ENCODE results near the gene MDP1. TPM values are rescaled to one million over a fixed set of nuclear protein-coding genes. Genes with fewer than 3 reads are reported as not detected.

Gene MDP1
- polyA plus RNA-seq (2013): 21.6 and 23.4 TPM in 2 replicates

DNA sequence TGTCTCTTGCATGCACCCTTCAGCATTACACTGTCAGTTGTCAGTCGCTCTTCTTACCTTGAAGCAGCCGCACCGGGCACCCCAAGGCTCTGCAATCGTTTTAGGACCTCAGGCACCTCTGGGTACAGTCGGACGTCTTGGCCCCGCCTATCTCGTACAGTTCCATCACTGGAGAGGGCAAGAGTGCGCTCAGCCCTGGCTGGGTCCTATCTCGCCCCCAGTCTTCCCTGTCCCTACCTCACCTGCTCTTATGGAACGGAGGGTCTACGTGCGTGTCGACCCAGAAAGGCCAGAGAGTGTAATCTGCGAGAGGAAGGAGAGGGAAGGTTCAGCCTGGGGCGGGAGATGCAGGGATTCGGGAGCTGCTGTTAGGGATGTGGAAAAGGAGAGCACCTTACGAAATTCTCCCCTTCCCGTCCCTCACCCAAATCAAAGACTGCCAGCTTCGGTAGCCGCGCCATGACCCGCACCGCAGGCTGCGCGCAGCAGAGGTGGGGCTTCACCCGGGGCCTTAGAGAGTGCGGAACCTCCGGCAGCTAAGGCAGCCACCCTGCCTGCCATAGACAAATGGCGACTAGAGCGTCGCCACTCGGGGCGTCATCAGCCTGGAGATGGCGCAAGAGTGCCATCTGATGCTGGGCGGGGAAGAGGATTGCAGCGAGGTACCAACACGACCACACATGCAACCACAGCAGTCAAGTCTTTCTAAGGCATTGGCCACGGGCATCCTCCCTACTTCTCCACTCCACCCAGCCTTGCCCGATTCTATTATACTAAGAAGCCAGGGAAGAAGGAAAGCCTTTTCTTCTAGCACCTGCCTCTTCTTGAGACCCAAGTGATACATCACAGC is at the start of gene MDP1:
Gene MDP1, minus strand, starts transcription at position 572 of the 850 bp plus-strand sequence. Its CDS starts 111 bp downstream, at position 461.
- Histone ChIP-seq H3K18ac (ENCODE audit: low read length) (peak within 1 kb of the TSS; percentile 72), H3K4me1 (ENCODE audit: control insufficient read depth in 1 of 2, insufficient read depth in 2 of 2, low read length in 2 of 2) (peaks cover 0 to 2% of the 10 kb centered on the region in 2 experiments), H3K23ac (ENCODE audit: low read length) (no peak within 1 kb of the TSS), H3K79me2 (ENCODE audit: control insufficient read depth, insufficient read depth, low read length, poor library complexity) (peaks cover 3% of the 10 kb centered on the region), H3K14ac (ENCODE audit: low read length) (peak within 1 kb of the TSS; percentile 69), H4K8ac (ENCODE audit: low read depth, low read length) (peak within 1 kb of the TSS; percentile 88), H3K4ac (ENCODE audit: low read depth, low read length) (peak within 1 kb of the TSS; percentile 42), H3K79me1 (ENCODE audit: low read length) (peaks cover 8% of the 10 kb centered on the region), H3K4me3 (ENCODE audit: low read depth, low read length) (peak within 1 kb of the TSS; percentile 75), H3K27ac (ENCODE audit: low read depth, low read length) (peak within 1 kb of the TSS; percentile 18), H2BK5ac (ENCODE audit: low read depth, low read length, poor library complexity) (no peak within 1 kb of the TSS), H2BK120ac (ENCODE audit: insufficient read depth, low read length, poor library complexity) (peak within 1 kb of the TSS; percentile 13), H3K27me3 (ENCODE audit: insufficient read depth, low read length) (no peaks in the 10 kb centered on the region), H3K36me3 (ENCODE audit: control insufficient read depth in 1 of 2, insufficient read depth in 2 of 2, low read length in 2 of 2) (peaks cover 7 to 11% of the 10 kb centered on the region in 2 experiments), H2AFZ (ENCODE audit: insufficient read depth, low read length, poor library complexity) (peak within 1 kb of the TSS; percentile 69), H3K9me3 (ENCODE audit: insufficient read depth, low read depth, low read length) (no peaks in the 10 kb centered on the region), H2AK5ac (ENCODE audit: low read length) (peak within 1 kb of the TSS; percentile 29), H4K12ac (ENCODE audit: low read depth, low read length) (peak within 1 kb of the TSS; percentile 36), H4K91ac (ENCODE audit: low read depth, low read length) (peak within 1 kb of the TSS; percentile 73), H3K4me2 (ENCODE audit: low read length) (peak within 1 kb of the TSS; percentile 72), H3K9ac (ENCODE audit: low read length) (peak within 1 kb of the TSS; percentile 85), H2BK12ac (ENCODE audit: low read length) (no peak within 1 kb of the TSS)
- no CpG with 5 or more reads among the region's 40 CpGs for WGBS (ENCODE audit: extremely low coverage, insufficient coverage, insufficient read length)
- peak; percentile 83 to 91 for DNase-seq

DNA sequence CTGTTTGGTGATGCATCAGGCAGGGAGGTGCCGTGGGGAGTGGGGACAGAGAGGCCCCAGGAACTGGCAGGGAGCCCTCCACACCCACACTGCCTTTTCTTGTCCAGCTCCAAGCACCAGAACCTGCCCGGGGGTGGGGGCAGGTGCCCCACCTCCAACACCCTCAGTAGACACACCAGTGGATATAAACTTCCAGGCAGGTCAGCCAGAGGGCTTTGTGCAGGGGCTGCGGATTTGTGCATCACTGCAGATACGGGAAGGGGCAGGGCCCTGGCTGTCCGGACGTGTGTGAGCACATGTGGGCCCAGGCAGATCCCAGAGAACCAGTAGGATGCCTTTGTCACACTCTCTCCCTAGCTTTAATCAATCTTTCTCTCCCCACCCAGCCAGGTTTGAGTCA is 48.4 kb upstream of the MDP1 start:
- no peak overlapping the region for H3K9ac ChIP-seq (ENCODE audit: low read length)
- H2AFZ ChIP-seq (ENCODE audit: insufficient read depth, low read length, poor library complexity): peak overlapping the region; percentile 12
- H2BK12ac ChIP-seq (ENCODE audit: low read length): peak overlapping the region; percentile 89
- H4K8ac ChIP-seq (ENCODE audit: low read depth, low read length): peak overlapping the region; percentile 68
- peaks cover 36 to 46% of the 10 kb centered on the region in 2 experiments for H3K36me3 ChIP-seq (ENCODE audit: control insufficient read depth in 1 of 2, insufficient read depth in 2 of 2, low read length in 2 of 2)
- H4K91ac ChIP-seq (ENCODE audit: low read depth, low read length): peak overlapping the region; percentile 92
- H3K79me2 ChIP-seq (ENCODE audit: control insufficient read depth, insufficient read depth, low read length, poor library complexity): peaks cover 10% of the 10 kb centered on the region
- H3K4me1 ChIP-seq (ENCODE audit: control insufficient read depth in 1 of 2, insufficient read depth in 2 of 2, low read length in 2 of 2): peaks cover 35 to 37% of the 10 kb centered on the region in 2 experiments
- no peaks in the 10 kb centered on the region for H3K27me3 ChIP-seq (ENCODE audit: insufficient read depth, low read length)
- H3K79me1 ChIP-seq (ENCODE audit: low read length): peaks cover 32% of the 10 kb centered on the region
- peak overlapping the region; percentile 76 for H2BK5ac ChIP-seq (ENCODE audit: low read depth, low read length, poor library complexity)
- H2BK120ac ChIP-seq (ENCODE audit: insufficient read depth, low read length, poor library complexity): peak overlapping the region; percentile 86
- H3K4me2 ChIP-seq (ENCODE audit: low read length): peak overlapping the region; percentile 41
- H3K4ac ChIP-seq (ENCODE audit: low read depth, low read length): peak overlapping the region; percentile 37
- peak overlapping the region; percentile 63 for H3K18ac ChIP-seq (ENCODE audit: low read length)
- no peak overlapping the region for H3K4me3 ChIP-seq (ENCODE audit: low read depth, low read length)
- peak in 1 of 2 donors; percentile 18 for DNase-seq
- H2AK5ac ChIP-seq (ENCODE audit: low read length): peak overlapping the region; percentile 75
- no CpG with 5 or more reads among the region's 6 CpGs for WGBS (ENCODE audit: extremely low coverage, insufficient coverage, insufficient read length)
- no peak overlapping the region for H4K12ac ChIP-seq (ENCODE audit: low read depth, low read length)
- H3K23ac ChIP-seq (ENCODE audit: low read length): no peak overlapping the region
- peak overlapping the region; percentile 98 for H3K27ac ChIP-seq (ENCODE audit: low read depth, low read length)
- H3K14ac ChIP-seq (ENCODE audit: low read length): peak overlapping the region; percentile 81
- no peaks in the 10 kb centered on the region for H3K9me3 ChIP-seq (ENCODE audit: insufficient read depth, low read depth, low read length)

DNA sequence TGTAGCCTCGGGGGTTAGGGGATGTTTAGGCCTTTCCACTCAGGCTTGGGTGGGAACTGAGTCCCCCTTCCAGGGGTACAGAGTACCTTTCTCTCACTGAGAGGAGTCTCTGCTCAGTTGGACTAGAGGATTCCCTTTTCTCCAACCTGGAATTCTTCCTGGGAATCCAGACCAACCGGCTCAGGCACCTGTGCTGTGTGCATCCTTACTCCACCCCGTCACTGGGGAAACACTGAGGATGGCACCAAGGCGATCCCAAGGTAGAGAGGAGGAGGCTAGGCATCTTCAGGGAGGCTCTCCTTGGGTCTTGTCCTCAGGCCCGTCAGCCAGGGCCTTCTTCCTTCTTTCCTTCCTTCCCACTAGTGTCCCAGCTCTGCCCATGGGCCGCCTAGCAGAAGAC is 48.0 kb upstream of the MDP1 start:
- no peaks in the 10 kb centered on the region for H3K27me3 ChIP-seq (ENCODE audit: insufficient read depth, low read length)
- H3K23ac ChIP-seq (ENCODE audit: low read length): no peak overlapping the region
- peak overlapping the region; percentile 72 for H2AK5ac ChIP-seq (ENCODE audit: low read length)
- DNase-seq: peak in 1 of 2 donors; percentile 79
- H4K91ac ChIP-seq (ENCODE audit: low read depth, low read length): peak overlapping the region; percentile 92
- H3K79me1 ChIP-seq (ENCODE audit: low read length): peaks cover 32% of the 10 kb centered on the region
- H3K9ac ChIP-seq (ENCODE audit: low read length): no peak overlapping the region
- H2BK5ac ChIP-seq (ENCODE audit: low read depth, low read length, poor library complexity): peak overlapping the region; percentile 76
- H3K4ac ChIP-seq (ENCODE audit: low read depth, low read length): peak overlapping the region; percentile 37
- H3K9me3 ChIP-seq (ENCODE audit: insufficient read depth, low read depth, low read length): no peaks in the 10 kb centered on the region
- H2AFZ ChIP-seq (ENCODE audit: insufficient read depth, low read length, poor library complexity): no peak overlapping the region
- H3K79me2 ChIP-seq (ENCODE audit: control insufficient read depth, insufficient read depth, low read length, poor library complexity): peaks cover 10% of the 10 kb centered on the region
- peak overlapping the region; percentile 86 for H2BK120ac ChIP-seq (ENCODE audit: insufficient read depth, low read length, poor library complexity)
- no peak overlapping the region for H3K4me3 ChIP-seq (ENCODE audit: low read depth, low read length)
- peak overlapping the region; percentile 89 for H2BK12ac ChIP-seq (ENCODE audit: low read length)
- H4K12ac ChIP-seq (ENCODE audit: low read depth, low read length): no peak overlapping the region
- whole genome bisulfite sequencing (ENCODE audit: extremely low coverage, insufficient coverage, insufficient read length): no CpG with 5 or more reads among the region's 6 CpGs
- H3K4me2 ChIP-seq (ENCODE audit: low read length): peak overlapping the region; percentile 41
- H4K8ac ChIP-seq (ENCODE audit: low read depth, low read length): peak overlapping the region; percentile 68
- peak overlapping the region; percentile 63 for H3K18ac ChIP-seq (ENCODE audit: low read length)
- peak overlapping the region; percentile 98 for H3K27ac ChIP-seq (ENCODE audit: low read depth, low read length)
- H3K36me3 ChIP-seq (ENCODE audit: control insufficient read depth in 1 of 2, insufficient read depth in 2 of 2, low read length in 2 of 2): peaks cover 37 to 47% of the 10 kb centered on the region in 2 experiments
- H3K4me1 ChIP-seq (ENCODE audit: control insufficient read depth in 1 of 2, insufficient read depth in 2 of 2, low read length in 2 of 2): peaks cover 35 to 37% of the 10 kb centered on the region in 2 experiments
- peak overlapping the region; percentile 81 for H3K14ac ChIP-seq (ENCODE audit: low read length)

DNA sequence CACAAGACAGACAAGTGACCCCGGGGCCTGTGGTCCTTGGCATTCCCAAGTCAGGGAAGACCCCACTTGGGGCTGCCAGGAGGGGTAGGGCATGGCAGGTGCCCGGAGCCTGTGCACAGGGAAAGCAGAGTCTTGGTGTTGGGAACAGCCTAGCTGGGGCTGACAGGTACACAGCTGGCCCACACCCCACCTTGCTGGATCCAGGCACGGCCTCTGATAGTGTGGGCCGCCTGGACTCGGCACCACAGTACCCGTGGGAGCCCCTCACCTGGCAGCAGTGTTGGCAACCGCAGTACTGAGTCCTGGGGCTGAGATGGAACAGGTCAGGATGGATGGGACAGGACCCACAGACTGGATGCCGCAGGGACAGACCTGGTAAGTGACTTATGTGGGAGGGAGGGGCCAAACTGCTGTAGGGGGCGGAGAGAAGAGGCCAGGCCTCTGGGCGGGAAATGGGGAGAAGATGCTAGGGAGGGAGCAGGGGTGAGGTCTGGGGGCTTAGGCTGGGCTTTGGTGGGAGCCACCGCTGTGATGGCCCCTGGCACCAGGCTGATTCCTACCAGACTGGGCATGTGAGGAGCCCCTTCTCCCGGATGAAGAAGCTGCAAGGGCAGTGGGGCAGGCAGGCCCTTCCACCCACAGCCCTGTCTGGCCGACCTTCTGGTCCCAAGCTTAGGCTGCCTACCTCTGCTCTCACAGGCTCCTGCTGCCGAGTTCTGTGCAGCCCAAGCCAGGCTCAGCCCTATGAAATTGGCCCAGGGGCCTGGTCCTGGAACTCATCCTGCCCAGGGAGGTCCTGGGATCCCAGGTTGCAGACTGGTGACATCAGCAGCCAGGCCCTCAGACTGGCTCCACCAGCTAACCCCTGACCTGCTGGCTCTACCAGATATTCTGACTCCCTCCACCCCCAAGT is 47.2 kb upstream of the MDP1 start, which contains the start of gene TGM1:
Gene TGM1, minus strand, starts transcription at position 357 of the 913 bp plus-strand sequence. CDS start 825 bp downstream, outside the sequence.
- no CpG with 5 or more reads among the region's 14 CpGs for WGBS (ENCODE audit: extremely low coverage, insufficient coverage, insufficient read length)
- H3K14ac ChIP-seq (ENCODE audit: low read length): peak within 1 kb of the TSS; percentile 81
- peaks cover 10% of the 10 kb centered on the region for H3K79me2 ChIP-seq (ENCODE audit: control insufficient read depth, insufficient read depth, low read length, poor library complexity)
- H3K79me1 ChIP-seq (ENCODE audit: low read length): peaks cover 32% of the 10 kb centered on the region
- peak; percentile 56 to 60 for DNase-seq
- H3K27ac ChIP-seq (ENCODE audit: low read depth, low read length): peak within 1 kb of the TSS; percentile 98
- H2BK120ac ChIP-seq (ENCODE audit: insufficient read depth, low read length, poor library complexity): peak within 1 kb of the TSS; percentile 86
- peaks cover 35 to 37% of the 10 kb centered on the region in 2 experiments for H3K4me1 ChIP-seq (ENCODE audit: control insufficient read depth in 1 of 2, insufficient read depth in 2 of 2, low read length in 2 of 2)
- peak within 1 kb of the TSS; percentile 90 for H3K18ac ChIP-seq (ENCODE audit: low read length)
- peak within 1 kb of the TSS; percentile 85 for H2AK5ac ChIP-seq (ENCODE audit: low read length)
- no peaks in the 10 kb centered on the region for H3K9me3 ChIP-seq (ENCODE audit: insufficient read depth, low read depth, low read length)
- H2BK12ac ChIP-seq (ENCODE audit: low read length): peak within 1 kb of the TSS; percentile 89
- no peaks in the 10 kb centered on the region for H3K27me3 ChIP-seq (ENCODE audit: insufficient read depth, low read length)
- peak within 1 kb of the TSS; percentile 56 for H4K12ac ChIP-seq (ENCODE audit: low read depth, low read length)
- no peak within 1 kb of the TSS for H3K9ac ChIP-seq (ENCODE audit: low read length)
- H3K4me2 ChIP-seq (ENCODE audit: low read length): peak within 1 kb of the TSS; percentile 43
- H2BK5ac ChIP-seq (ENCODE audit: low read depth, low read length, poor library complexity): peak within 1 kb of the TSS; percentile 90
- peak within 1 kb of the TSS; percentile 91 for H4K8ac ChIP-seq (ENCODE audit: low read depth, low read length)
- peaks cover 41 to 48% of the 10 kb centered on the region in 2 experiments for H3K36me3 ChIP-seq (ENCODE audit: control insufficient read depth in 1 of 2, insufficient read depth in 2 of 2, low read length in 2 of 2)
- peak within 1 kb of the TSS; percentile 14 for H2AFZ ChIP-seq (ENCODE audit: insufficient read depth, low read length, poor library complexity)
- no peak within 1 kb of the TSS for H3K23ac ChIP-seq (ENCODE audit: low read length)
- peak within 1 kb of the TSS; percentile 96 for H4K91ac ChIP-seq (ENCODE audit: low read depth, low read length)
- no peak within 1 kb of the TSS for H3K4me3 ChIP-seq (ENCODE audit: low read depth, low read length)
- H3K4ac ChIP-seq (ENCODE audit: low read depth, low read length): peak within 1 kb of the TSS; percentile 84
